Lung (tissue), 12 donors: Measurements from ENCODE around the gene ZEB2. TPM values are rescaled to one million over a fixed set of nuclear protein-coding genes. Genes with fewer than 3 reads are reported as not detected.
A peak's percentile ranks its signal among the peaks of the same experiment; 100 is the strongest.

ENCODE experiments used
- ATAC-seq: fragments of 200-7000 bp; cut with Tn5 transposase; one replicate; pipeline ENCODE4 v1.9.1; 2020; ENCODE audit warnings: moderate number of reproducible peaks; ENCODE audit not compliant: insufficient read depth, low FRiP score
- DNase-seq, 3 donors: peaks; one replicate each; pipeline ENCODE4 v3.0.0-alpha.2; 2013 to 2017
- H3K27ac ChIP-seq, 2 donors: one replicate each; pipeline ENCODE4 v1.5.1; 2013; ENCODE audit warnings: mild to moderate bottlenecking in 2 of 2, moderate library complexity in 2 of 2, control low read depth in 1 of 2, inconsistent platforms in 1 of 2, low read depth in 1 of 2, low read length in 1 of 2
- H3K27me3 ChIP-seq, 3 donors: one replicate each; pipeline ENCODE4 v1.5.1; 2013; ENCODE audit warnings: low read length in 2 of 3; ENCODE audit not compliant: control insufficient read depth in 3 of 3, insufficient read depth in 3 of 3
- H3K36me3 ChIP-seq, 4 donors: one replicate each; pipeline ENCODE4 v1.5.1; 2013; ENCODE audit warnings: low read length in 4 of 4, mild to moderate bottlenecking in 1 of 4, moderate library complexity in 1 of 4; ENCODE audit not compliant: control insufficient read depth in 4 of 4, insufficient read depth in 4 of 4
- H3K4me1 ChIP-seq, 5 donors: one replicate each; pipeline ENCODE4 v1.5.1; 2013; ENCODE audit warnings: low read length in 5 of 5, mild to moderate bottlenecking in 2 of 5, moderate library complexity in 1 of 5; ENCODE audit not compliant: control insufficient read depth in 5 of 5, insufficient read depth in 5 of 5
- H3K4me3 ChIP-seq: one replicate; pipeline ENCODE4 v1.5.1; 2013; ENCODE audit warnings: mild to moderate bottlenecking, control low read depth, moderate library complexity
- H3K9ac ChIP-seq, 2 donors: one replicate each; pipeline ENCODE4 v1.5.1; 2013; ENCODE audit warnings: low read length in 2 of 2, control low read depth in 1 of 2; ENCODE audit not compliant: insufficient read depth in 1 of 2
- H3K9me3 ChIP-seq, 4 donors: one replicate each; pipeline ENCODE4 v1.5.1; 2013; ENCODE audit warnings: low read length in 3 of 4, mild to moderate bottlenecking in 1 of 4, moderate library complexity in 1 of 4; ENCODE audit not compliant: control insufficient read depth in 4 of 4, insufficient read depth in 3 of 4
- WGBS, 2 donors: extraction: QIAGEN DNeasy Blood & Tissue Kit; methylation state at CpG; one replicate each; pipeline ENCODE4 v1.1.7; 2013; 5-methylcytosine and 5-hydroxymethylcytosine counted together
- polyA plus RNA-seq, 2 donors: library from polyadenylated mRNA; stranded (reverse); fragments of 200-250 nt; gene quantifications; one replicate each; pipeline ENCODE4 v1.2.1, GENCODE V29; 2013
- total RNA-seq, 2 donors: library from RNA; depleted of rRNA in 1 of 2; stranded (reverse); fragments of >200 nt in 1 of 2; gene quantifications; one replicate each; pipeline ENCODE4 v1.2.1, GENCODE V29; 2014 to 2021
- TF ChIP-seq, protein P1 (sequence below): IDR thresholded peaks from 2 replicates; pipeline ENCODE4 v1.5.1; 2012; ENCODE audit warnings: mild to moderate bottlenecking; ENCODE audit errors: control extremely low read depth, extremely low read depth
- donor health status: control.
- donor health status: control.
- donor health status: Bipolar disorder and iron deficiency.
- donor health status: healthy.
- donor health status: DM: yes; HTN: yes; CAD: no.

ZEB2 gene
- total and polyA plus RNA-seq, 4 donors: 27.0 to 332 (median 127) TPM

DNA sequence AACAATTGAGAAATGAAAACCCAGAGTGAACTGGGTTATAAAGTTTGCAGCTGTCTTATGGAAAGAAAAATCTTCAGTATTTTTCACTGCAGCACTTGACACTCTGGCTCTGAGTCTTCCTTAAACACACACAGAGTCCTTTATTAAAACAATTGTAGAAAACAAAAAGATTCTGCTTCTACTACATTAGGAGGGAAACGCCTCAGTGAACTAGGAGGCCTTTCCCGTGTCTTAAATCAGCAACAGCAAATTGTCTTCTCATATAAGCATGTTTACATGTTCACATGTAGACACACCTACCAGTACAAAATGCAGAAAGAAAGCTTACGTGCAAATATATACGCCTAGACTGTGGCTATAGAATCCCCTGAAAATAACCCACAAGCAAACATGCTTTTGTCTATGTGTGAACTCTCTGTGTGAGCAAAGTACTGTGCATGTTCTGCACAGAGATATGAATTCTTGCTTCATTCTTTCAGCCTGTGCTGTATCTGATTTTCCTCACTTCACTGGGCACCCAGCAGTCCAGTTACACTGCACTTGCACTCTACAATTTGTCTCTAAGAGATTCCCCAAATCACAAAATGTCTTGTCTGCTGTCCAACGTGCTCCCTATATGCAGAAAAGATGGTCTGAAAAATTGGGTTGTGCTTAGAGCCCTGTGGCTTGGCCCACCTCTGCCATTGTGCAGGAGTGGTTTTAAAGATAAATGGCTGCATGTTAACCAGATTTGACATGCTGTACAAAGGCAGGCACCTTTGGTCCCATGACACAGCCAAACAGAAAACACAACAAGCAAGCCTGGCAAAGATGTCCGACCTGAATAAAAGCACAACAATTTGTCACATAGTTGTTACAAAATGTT is 24.5 kb downstream of the ZEB2 start:
- TF ChIP-seq, protein P1, sequence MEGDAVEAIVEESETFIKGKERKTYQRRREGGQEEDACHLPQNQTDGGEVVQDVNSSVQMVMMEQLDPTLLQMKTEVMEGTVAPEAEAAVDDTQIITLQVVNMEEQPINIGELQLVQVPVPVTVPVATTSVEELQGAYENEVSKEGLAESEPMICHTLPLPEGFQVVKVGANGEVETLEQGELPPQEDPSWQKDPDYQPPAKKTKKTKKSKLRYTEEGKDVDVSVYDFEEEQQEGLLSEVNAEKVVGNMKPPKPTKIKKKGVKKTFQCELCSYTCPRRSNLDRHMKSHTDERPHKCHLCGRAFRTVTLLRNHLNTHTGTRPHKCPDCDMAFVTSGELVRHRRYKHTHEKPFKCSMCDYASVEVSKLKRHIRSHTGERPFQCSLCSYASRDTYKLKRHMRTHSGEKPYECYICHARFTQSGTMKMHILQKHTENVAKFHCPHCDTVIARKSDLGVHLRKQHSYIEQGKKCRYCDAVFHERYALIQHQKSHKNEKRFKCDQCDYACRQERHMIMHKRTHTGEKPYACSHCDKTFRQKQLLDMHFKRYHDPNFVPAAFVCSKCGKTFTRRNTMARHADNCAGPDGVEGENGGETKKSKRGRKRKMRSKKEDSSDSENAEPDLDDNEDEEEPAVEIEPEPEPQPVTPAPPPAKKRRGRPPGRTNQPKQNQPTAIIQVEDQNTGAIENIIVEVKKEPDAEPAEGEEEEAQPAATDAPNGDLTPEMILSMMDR: no peak
- no peak for ATAC-seq
- Histone ChIP-seq H3K4me1 (peaks cover 5 to 39% (median 18%) of the 10 kb centered on the region in 5 donors), H3K36me3 (peaks cover 0 to 46% (median 17%) of the 10 kb centered on the region in 4 donors), H3K4me3 (no peak overlapping the region), H3K27ac (peak overlapping the region; percentile 54 to 57), H3K9ac (peak overlapping the region in 1 of 2 donors; percentile 6), H3K27me3 (no peaks in the 10 kb centered on the region), H3K9me3 (no peaks in the 10 kb centered on the region)
- 50 to 57% methylated on average over 6 of the region's 6 CpGs for WGBS, 2 donors
- peak in 1 of 3 donors; percentile 42 for DNase-seq

DNA sequence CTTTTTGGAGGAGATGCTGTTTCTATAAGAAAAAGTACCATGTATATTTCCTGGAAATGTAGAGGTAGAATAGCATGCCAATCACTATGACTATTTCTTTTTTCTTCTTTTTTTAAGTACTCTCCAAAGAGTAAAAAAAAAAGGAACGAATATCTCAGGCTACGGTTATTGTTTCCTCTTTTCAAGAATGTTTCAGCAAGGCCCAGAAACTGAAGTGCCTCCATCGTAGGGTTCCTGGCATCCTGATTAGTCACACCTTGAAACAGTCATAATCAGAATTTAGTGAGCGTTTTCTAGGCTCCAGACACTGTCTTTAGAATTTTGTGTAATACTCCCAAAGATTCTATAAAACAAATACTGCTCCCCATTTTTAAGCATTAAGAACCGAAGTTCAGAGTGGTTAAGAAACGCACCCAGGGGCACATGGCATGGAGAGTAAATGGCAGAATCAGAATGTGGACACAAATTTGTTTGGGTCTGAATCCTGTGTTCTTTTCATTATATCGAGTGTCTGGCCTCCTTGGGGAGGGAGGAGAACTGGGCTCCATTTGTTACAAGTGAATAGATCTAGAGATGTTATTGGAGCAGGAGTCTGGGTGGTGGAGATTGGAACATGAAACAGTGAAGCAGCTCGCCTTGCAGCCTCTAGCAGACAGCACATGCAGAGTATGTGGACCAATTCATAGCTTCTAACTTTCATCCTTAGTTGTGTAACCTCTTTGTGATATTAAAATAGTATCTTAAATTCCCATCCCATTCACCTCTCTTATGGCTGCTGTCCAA is 26.7 kb downstream of the ZEB2 start:
- 53 to 54% methylated on average over 8 of the region's 8 CpGs for WGBS, 2 donors
- no peaks in the 10 kb centered on the region for H3K9me3 ChIP-seq
- no peak overlapping the region for H3K4me3 ChIP-seq
- H3K9ac ChIP-seq: no peak overlapping the region
- H3K27me3 ChIP-seq: no peaks in the 10 kb centered on the region
- peaks cover 5 to 53% (median 21%) of the 10 kb centered on the region in 5 donors for H3K4me1 ChIP-seq
- peaks cover 0 to 41% (median 15%) of the 10 kb centered on the region in 4 donors for H3K36me3 ChIP-seq
- peak overlapping the region in 1 of 2 donors; percentile 40 for H3K27ac ChIP-seq
- DNase-seq (no peak), ATAC-seq (peak; percentile 25)
- TF ChIP-seq, protein P1: no peak

DNA sequence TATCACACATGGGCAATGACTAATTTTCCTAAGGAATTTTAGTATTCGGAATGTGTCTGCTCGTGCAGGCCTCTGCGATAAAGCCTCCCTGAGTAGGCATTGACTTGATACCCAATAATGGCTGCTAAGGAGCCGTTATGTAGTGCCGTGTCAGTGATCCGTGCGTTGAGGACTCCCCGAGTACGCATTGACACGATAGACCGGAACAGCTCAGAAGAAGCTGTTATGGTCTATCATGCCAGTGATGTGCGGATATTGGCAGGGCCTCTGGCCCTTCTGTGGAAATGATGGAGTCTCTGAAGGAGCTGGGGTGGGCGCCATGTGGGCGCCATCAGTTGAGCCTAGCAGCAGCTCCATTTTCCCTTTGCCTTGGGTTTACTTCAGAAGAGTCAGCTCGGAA is 29.1 kb downstream of the ZEB2 start:
- Histone ChIP-seq H3K36me3 (peaks cover 0 to 31% (median 13%) of the 10 kb centered on the region in 4 donors), H3K4me3 (no peak overlapping the region), H3K9ac (no peak overlapping the region), H3K9me3 (no peaks in the 10 kb centered on the region), H3K27me3 (no peaks in the 10 kb centered on the region), H3K27ac (no peak overlapping the region), H3K4me1 (peaks cover 2 to 50% (median 19%) of the 10 kb centered on the region in 5 donors)
- DNase-seq: no peak
- 94 to 97% methylated on average over 15 of the region's 15 CpGs for WGBS, 2 donors
- TF ChIP-seq, protein P1: no peak
- no peak for ATAC-seq
